ENCODE data around the gene CCL28.

CCL28 gene

DNA sequence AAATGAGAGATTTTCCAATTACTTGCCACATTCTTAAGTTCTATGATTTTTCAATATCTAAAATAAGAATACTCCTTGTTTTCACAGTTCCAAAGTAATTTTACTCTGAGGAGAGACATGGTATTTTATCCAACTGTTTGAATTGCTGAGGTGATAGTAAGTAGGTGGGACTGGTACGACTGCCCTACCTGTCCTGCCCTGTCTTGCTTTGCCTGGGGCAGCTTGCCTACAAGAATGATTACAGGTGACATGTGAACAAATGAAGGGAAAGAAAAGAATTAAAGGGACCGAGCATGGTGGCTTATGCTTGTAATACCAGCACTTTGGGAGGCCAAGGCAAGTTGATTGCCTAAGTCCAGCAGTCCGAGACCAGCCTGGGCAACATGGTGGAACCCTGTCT is 57.4 kb downstream of the CCL28 start:
- no peak for DNase-seq

DNA sequence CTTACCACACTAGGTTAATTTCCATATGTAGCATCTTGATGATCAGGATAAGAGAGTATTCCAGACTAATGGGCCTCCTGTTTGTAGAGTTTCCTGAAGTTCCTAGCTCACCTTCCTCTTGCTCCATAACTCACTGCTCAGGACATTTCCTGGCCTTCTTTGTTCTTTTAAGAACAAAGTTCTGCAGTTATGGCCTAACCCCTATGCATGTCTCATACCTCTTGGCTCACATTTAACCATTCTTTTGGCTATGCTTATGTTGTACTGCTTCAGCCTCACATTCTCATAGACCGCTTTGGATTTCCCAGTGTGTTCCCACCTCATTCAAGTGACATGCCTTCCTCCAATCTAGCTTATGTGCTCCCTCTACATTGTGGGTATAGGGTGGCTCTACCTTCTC is 58.5 kb downstream of the CCL28 start:
- DNase-seq, result no peak

- no peak for DNase-seq
Observed at GRCh38 chr5:43352915-43353314, 59.3 kb downstream of the CCL28 start.

- no peak for DNase-seq
Observed at GRCh38 chr5:43352131-43352530, 60.1 kb downstream of the CCL28 start.

DNA sequence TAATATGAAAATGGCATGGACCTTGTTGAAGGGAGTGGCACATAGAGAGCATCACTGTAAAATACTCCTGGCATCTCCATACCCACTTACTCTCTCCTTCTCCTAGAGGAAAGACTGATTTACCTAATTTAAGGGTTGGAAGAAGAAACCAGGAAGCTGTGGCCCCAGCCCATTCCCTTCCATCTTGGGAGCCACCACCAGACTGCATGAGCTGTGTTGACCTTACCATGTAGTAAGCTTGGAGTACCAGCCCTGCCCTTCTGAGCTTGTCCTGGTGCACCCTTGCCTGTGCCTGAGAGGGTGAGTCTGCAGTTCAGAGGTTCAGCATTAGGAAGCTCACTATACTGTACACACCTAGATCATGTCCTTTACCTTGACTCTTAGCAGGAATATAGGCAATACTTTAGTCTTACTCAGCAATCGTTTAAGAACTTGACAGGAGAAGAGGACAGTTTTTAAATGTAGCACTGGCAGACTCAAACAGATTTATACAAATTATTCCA is 63.3 kb downstream of the CCL28 start:
- DNase-seq, result no peak

DNA sequence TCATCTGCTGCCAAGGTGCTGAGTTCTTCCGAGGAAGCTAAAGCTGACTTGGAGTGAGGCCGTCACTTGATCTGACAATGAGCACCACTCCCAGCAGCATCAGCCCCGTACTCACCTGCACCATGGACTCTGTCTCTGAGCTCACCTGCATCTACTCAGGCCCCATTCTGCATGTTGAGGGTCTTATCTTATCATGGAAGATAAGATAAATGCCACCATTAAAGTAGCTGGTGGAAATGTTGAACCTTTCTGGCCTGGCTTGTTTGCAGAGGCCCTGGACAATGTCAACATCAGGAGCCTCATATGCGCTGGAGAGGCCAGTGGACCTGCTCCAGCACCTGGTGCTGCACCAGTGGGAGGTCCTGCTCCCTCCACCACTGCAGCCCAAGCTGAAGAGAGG is 64.0 kb downstream of the CCL28 start:
- DNase-seq, result no peak

- DNase-seq, result no peak
Observed at GRCh38 chr5:43338862-43339261, 73.3 kb downstream of the CCL28 start.

DNA sequence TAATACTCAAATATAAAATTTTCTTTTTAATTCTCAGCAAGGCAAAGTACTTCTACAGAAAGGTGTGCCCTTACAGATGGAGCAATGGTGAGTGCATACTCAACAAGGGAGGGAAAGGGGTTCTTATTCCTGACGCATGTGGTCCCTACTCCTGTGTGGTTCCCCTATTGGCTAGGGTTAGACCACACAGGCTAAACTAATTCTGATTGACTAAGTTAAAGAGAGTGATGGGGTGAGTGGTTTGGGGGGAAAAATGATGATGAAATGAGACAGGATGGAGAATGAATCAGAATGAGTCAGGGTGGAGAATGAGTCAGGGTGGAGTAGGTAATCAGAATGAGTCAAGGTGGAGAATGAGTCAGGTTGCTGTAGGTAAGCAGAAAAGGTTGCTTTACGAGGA is 76.0 kb downstream of the CCL28 start:
- DNase-seq, result peak in 1 of 5 experiments; percentile 62

DNA sequence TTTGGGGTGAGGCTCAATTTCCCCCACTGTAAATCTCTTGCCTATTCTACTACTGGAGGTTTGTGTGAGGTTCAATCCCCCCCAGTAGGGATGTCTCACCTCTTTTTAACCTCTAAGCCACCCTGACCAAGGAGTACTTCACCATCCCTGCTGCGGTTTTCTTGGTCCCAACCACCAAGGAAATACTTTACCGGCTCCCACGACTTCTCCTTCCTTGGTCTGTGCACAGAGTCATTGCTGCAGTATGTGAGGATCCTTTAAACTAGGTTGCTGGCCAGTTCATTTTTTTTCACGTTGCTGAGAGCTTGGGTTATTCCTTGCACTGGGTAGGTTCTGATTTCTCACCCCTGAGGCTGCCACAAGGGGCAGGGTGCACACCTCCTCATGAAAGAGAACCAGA is 76.5 kb downstream of the CCL28 start:
- no peak for DNase-seq

DNA sequence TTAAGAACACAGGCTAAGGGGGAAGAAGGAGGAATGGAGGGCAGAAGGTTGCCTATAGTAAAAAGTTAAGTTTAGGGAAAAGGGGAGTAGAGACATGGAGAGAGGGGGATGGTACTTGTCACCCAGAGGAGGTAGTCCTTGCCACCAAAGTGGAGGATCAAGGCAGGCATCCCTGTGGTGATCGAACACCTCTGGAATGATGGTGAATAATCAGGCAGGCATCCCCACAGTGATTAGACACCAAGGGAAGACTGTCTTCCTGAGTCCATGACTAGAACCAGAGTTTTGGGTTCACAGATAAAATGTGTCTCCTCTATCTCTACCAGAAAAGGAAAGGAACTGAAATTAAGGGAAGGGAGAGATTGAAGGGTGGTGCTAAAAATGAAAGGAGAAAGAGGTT is 79.8 kb downstream of the CCL28 start:
- DNase-seq, result no peak
